ENCODE results near the gene LAMB3.

GRCh38 chr1:209567698-209568175, 84.5 kb downstream of the LAMB3 start:
- TF ChIP-seq POLR2A (IDR thresholded peaks at IDR 0.05; ENCODE audit: low read depth, low read length): no peak
- no peak for TF ChIP-seq POLR2AphosphoS5 (IDR thresholded peaks at IDR 0.05; ENCODE audit: low read depth, low read length)
- no peak for TF ChIP-seq SPI1 (IDR thresholded peaks at IDR 0.05; ENCODE audit: low read depth, low read length)
